A673 (cell line): Measurements from ENCODE around the gene GRB10. TPM values are rescaled to one million over a fixed set of nuclear protein-coding genes. Genes with fewer than 3 reads are reported as not detected.

Experiments used
- BruUV-seq: library from RNA; stranded (reverse); fragments of 400-500 nt; replicated peaks from 2 replicates; lab custom pipeline; 2021; lab: Mats Ljungman, UMichigan
- CTCF ChIA-PET: fragments of 300-600 bp; sonication (Branson Sonifier 250); formaldehyde crosslinking; loops from one replicate; lab custom pipeline; 2022; ENCODE audit warnings: antibody characterized with exemption; lab: Charles Lee
- POLR2A ChIA-PET: fragments of 300-600 bp; sonication (Branson Sonifier 250); formaldehyde crosslinking; loops from one replicate; lab custom pipeline; 2022; ENCODE audit warnings: antibody characterized with exemption; ENCODE audit not compliant: low non-redundant PET; lab: Charles Lee
- DNase-seq: peaks from one replicate; pipeline ENCODE4 v3.0.0-alpha.2; 2015; ENCODE audit warnings: low spot score
- H3K27ac ChIP-seq: fragments of 200-600 bp; sonication (generic); 2 replicates; pipeline ENCODE4 v1.5.1; 2016; ENCODE audit warnings: mixed run types, low read depth, mild to moderate bottlenecking, mixed read lengths, antibody characterized with exemption, low read length; ENCODE audit not compliant: poor library complexity, severe bottlenecking
- H3K27me3 ChIP-seq: fragments of 200-600 bp; sonication (generic); replicated peaks from 2 replicates; pipeline ENCODE4 v1.6.1; 2017; ENCODE audit warnings: mixed run types, low read depth, mild to moderate bottlenecking, mixed read lengths, antibody characterized with exemption, low read length; ENCODE audit not compliant: insufficient read depth, poor library complexity
- H3K36me3 ChIP-seq: fragments of 200-600 bp; sonication (generic); 2 replicates; pipeline ENCODE4 v1.6.1; 2016; ENCODE audit warnings: mixed run types, mild to moderate bottlenecking, mixed read lengths, antibody characterized with exemption, low read length; ENCODE audit not compliant: insufficient read depth, poor library complexity, severe bottlenecking
- H3K4me1 ChIP-seq: fragments of 200-600 bp; sonication (generic); 2 replicates; pipeline ENCODE4 v1.6.1; 2017; ENCODE audit warnings: mixed run types, mild to moderate bottlenecking, mixed read lengths, antibody characterized with exemption, low read length; ENCODE audit not compliant: insufficient read depth, poor library complexity, severe bottlenecking
- H3K4me3 ChIP-seq: fragments of 200-600 bp; sonication (generic); 2 replicates; pipeline ENCODE4 v1.5.1; 2016; ENCODE audit warnings: low read depth, mixed run types, mild to moderate bottlenecking, mixed read lengths, low read length; ENCODE audit not compliant: poor library complexity, severe bottlenecking
- H3K9me3 ChIP-seq: fragments of 200-600 bp; sonication (generic); 2 replicates; pipeline ENCODE4 v1.6.1; 2016; ENCODE audit warnings: mixed run types, low read depth, mild to moderate bottlenecking, mixed read lengths, antibody characterized with exemption, low read length; ENCODE audit not compliant: poor library complexity, severe bottlenecking
- EZH2 ChIP-seq: fragments of 200-600 bp; sonication (generic); IDR thresholded peaks from 2 replicates; pipeline ENCODE4 v1.6.1; 2017; ENCODE audit warnings: borderline replicate concordance, low read depth, mild to moderate bottlenecking, mixed read lengths, antibody characterized with exemption, low read length; ENCODE audit not compliant: poor library complexity, severe bottlenecking
- intact Hi-C: fragments of 100-400 bp; cut with micrococcal nuclease; formaldehyde crosslinking; loops from one replicate; pipeline ENCODE4 v1.10.0; 2022; ENCODE audit not compliant: unreplicated experiment
- total RNA-seq: library from RNA; stranded (reverse); gene quantifications from 2 replicates; pipeline ENCODE4 v1.2.3, GENCODE V29; 2021
- TF ChIP-seq, protein P1 (sequence below): fragments of 300-800, 200-600 bp; sonication (generic); conservative IDR thresholded peaks from 2 replicates; pipeline ENCODE4 v1.5.1; 2017; ENCODE audit warnings: low read depth, mild to moderate bottlenecking, antibody characterized with exemption, low read length, moderate library complexity, mixed read lengths

GRB10 gene
- total RNA-seq, 1 experiment from 2014 or later, result 0.41 TPM

- no TSS peak for BruUV-seq
- H3K27me3 ChIP-seq, result no peaks in the 10 kb centered on the region
- CTCF ChIA-PET, result no interaction called here
- intact Hi-C loops, result no loop called here
- H3K4me3 ChIP-seq, result no peak overlapping the region
- no peaks in the 10 kb centered on the region for H3K36me3 ChIP-seq
- H3K4me1 ChIP-seq, result no peaks in the 10 kb centered on the region
- POLR2A ChIA-PET, result no interaction called here
- no peak for DNase-seq
- H3K9me3 ChIP-seq, result peaks cover 20% of the 10 kb centered on the region
- no peak for TF ChIP-seq EZH2
- TF ChIP-seq, protein P1, sequence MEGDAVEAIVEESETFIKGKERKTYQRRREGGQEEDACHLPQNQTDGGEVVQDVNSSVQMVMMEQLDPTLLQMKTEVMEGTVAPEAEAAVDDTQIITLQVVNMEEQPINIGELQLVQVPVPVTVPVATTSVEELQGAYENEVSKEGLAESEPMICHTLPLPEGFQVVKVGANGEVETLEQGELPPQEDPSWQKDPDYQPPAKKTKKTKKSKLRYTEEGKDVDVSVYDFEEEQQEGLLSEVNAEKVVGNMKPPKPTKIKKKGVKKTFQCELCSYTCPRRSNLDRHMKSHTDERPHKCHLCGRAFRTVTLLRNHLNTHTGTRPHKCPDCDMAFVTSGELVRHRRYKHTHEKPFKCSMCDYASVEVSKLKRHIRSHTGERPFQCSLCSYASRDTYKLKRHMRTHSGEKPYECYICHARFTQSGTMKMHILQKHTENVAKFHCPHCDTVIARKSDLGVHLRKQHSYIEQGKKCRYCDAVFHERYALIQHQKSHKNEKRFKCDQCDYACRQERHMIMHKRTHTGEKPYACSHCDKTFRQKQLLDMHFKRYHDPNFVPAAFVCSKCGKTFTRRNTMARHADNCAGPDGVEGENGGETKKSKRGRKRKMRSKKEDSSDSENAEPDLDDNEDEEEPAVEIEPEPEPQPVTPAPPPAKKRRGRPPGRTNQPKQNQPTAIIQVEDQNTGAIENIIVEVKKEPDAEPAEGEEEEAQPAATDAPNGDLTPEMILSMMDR, result no peak
- H3K27ac ChIP-seq, result no peak overlapping the region
Measured at GRCh38 chr7:50806143-50806542, 23.4 kb upstream of the GRB10 start.

DNA sequence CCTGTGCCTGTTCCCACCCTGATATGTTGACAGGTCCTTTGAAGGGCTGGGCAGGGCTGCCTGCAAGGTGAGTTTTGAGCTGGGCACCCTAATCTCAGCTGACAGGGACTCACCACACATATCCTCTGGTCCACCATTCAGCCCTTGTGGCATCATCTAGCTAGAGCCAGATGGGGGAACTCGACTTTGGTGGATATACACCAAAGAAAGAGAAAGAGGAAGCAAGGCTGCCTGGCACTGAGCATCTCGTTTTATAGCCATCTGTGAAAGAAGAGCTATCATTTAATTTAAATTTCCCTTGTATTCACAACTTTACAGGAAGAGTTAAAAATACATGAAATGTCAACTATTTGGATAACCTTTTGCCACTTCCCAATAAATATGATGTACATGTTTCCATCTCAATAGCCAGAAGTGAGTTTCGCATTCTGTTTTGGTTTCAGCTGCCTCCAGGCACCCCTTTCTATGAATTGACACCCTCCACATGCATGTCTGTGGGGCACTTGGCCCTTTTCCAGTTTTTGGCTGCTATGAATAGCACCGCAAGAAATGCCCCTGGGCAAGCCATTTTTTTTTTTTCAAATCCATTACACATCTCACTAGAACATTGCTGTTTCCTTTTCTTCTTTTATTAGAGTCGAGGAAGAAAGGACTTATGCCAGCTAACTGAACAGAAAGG, 22.9 kb upstream of the GRB10 start:
- POLR2A ChIA-PET, result no interaction called here
- intact Hi-C loops, result no loop called here
- BruUV-seq, result no TSS peak

GRCh38 chr7:50803359-50804337, 21.0 kb upstream of the GRB10 start:
- ChIA-PET CTCF (no interaction called here), POLR2A (no interaction called here)
- TF ChIP-seq, protein P1, result no peak
- TF ChIP-seq EZH2, result no peak
- intact Hi-C loops, result no loop called here
- H3K4me1 ChIP-seq, result no peaks in the 10 kb centered on the region
- no TSS peak for BruUV-seq
- no peak overlapping the region for H3K27ac ChIP-seq
- H3K4me3 ChIP-seq, result no peak overlapping the region
- no peaks in the 10 kb centered on the region for H3K27me3 ChIP-seq
- H3K9me3 ChIP-seq, result peaks cover 18% of the 10 kb centered on the region
- no peaks in the 10 kb centered on the region for H3K36me3 ChIP-seq
- no peak for DNase-seq

More for the DNA sequence above, 22.9 kb upstream of the GRB10 start:
- H3K4me1 ChIP-seq, result no peaks in the 10 kb centered on the region
- no peaks in the 10 kb centered on the region for H3K36me3 ChIP-seq
- no peak overlapping the region for H3K4me3 ChIP-seq
- H3K9me3 ChIP-seq, result peaks cover 21% of the 10 kb centered on the region
- H3K27ac ChIP-seq, result no peak overlapping the region
- DNase-seq, result no peak
- CTCF ChIA-PET, result no interaction called here
- H3K27me3 ChIP-seq, result no peaks in the 10 kb centered on the region
- TF ChIP-seq, protein P1, result no peak
- TF ChIP-seq EZH2, result no peak
